MG63 (cell line): ENCODE data around the gene FAM229A. TPM values are rescaled to one million over a fixed set of nuclear protein-coding genes. Genes with fewer than 3 reads are reported as not detected.
A peak's percentile ranks its signal among the peaks of the same experiment; 100 is the strongest.
"Not testable (repeated sequence)": the region's sequence is repeated elsewhere in the genome, so short reads cannot be mapped to it uniquely, and the experiment has no call there.

Source experiments
- DNase-seq: peaks from one replicate; pipeline ENCODE4 v3.0.0-alpha.2; 2020
- H3K27me3 ChIP-seq: fragments of 250-450 bp; sonication (Bioruptor Pico); 2 replicates; pipeline ENCODE4 v1.5.1; 2020; ENCODE audit warnings: mild to moderate bottlenecking, moderate library complexity
- H3K36me3 ChIP-seq: fragments of 250-450 bp; sonication (Bioruptor Pico); 2 replicates; pipeline ENCODE4 v1.5.1; 2020; ENCODE audit warnings: mild to moderate bottlenecking, moderate library complexity
- H3K4me3 ChIP-seq: fragments of 250-450 bp; sonication (Bioruptor Pico); 2 replicates; pipeline ENCODE4 v1.5.1; 2020; ENCODE audit warnings: mild to moderate bottlenecking, moderate library complexity
- H3K9me3 ChIP-seq: fragments of 250-450 bp; sonication (Bioruptor Pico); 2 replicates; pipeline ENCODE4 v1.5.1; 2020; ENCODE audit warnings: mild to moderate bottlenecking, moderate library complexity
- total RNA-seq: library from RNA; depleted of rRNA; stranded (reverse); fragments of >200 nt; shearing (Covaris generic); gene quantifications from 2 replicates; pipeline ENCODE4 v1.2.3, GENCODE V29; 2014; ENCODE audit warnings: low replicate concordance

The FAM229A gene
- total RNA-seq, 1 experiment from 2014 or later, result 0.10 TPM

DNA sequence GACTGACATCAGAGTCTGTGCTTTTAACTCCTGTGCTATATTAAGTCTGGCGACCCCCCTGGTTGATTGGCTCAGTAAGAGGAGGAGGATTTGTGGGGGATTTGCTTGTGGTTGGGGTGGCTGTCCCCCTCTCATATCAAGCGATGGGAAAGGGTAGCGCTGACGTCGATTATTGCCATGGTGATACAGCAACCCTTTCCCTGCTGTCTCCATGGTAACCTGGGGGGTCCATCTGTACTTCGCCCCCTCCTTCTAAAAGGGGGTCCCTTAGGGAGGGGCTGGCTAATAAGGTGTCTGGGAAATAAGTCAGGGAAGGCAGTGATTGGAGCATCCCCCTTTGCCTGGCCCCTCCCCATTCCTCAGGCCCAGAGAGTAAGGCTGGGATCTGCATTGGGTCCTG lies 4.7 kb downstream of the FAM229A start:
- Histone ChIP-seq H3K4me3 (no peak overlapping the region), H3K27me3 (no peaks in the 10 kb centered on the region), H3K9me3 (no peaks in the 10 kb centered on the region), H3K36me3 (no peaks in the 10 kb centered on the region; the same call in 1 of the 2 replicates)
- DNase-seq, result no peak

DNA sequence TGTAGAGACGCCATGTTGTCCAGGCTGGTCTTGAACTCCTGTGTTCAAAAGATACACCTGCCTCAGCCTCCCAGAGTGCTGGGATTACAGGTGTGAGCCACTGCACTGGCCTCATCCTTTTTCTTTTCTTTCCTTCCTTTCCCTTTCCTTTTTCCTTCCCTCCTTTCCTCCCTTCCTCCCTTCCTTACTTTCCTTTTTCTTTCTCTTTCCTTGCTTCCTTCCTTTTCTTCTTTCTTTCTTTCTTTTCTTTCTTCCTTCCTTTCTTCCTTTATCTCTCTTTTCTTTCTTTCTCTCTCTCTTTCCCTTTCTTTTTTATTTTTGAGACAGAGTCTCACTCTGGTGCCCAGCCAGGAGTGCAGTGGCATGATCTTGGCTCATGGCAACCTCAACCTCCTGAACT lies 5.8 kb downstream of the FAM229A start:
- H3K36me3 ChIP-seq, result no peaks in the 10 kb centered on the region; the same call in 1 of the 2 replicates
- H3K4me3 ChIP-seq, result no peak overlapping the region
- H3K9me3 ChIP-seq, result no peaks in the 10 kb centered on the region
- H3K27me3 ChIP-seq, result no peaks in the 10 kb centered on the region
- no peak for DNase-seq

DNA sequence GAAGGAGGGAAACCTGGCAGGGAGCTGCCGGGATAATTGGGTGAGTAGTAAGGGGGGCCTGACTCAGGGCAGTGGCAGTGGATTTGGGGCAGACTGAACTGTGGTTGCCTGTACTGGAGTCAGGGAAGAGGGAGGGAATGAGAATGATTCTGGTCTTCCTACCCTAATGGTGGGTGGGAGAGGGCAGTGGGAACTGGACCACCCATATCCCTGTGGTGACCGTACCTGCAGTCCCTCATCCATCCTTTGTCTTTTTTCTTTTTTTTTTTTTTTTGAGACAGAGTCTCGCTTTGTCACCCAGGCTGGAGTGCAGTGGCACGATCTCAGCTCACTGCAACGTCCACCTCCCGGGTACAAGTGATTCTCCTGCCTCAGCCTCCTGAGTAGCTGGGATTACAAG lies 6.5 kb downstream of the FAM229A start:
- not testable (repeated sequence) for H3K27me3 ChIP-seq, H3K4me3 ChIP-seq, H3K36me3 ChIP-seq, DNase-seq, H3K9me3 ChIP-seq

DNA sequence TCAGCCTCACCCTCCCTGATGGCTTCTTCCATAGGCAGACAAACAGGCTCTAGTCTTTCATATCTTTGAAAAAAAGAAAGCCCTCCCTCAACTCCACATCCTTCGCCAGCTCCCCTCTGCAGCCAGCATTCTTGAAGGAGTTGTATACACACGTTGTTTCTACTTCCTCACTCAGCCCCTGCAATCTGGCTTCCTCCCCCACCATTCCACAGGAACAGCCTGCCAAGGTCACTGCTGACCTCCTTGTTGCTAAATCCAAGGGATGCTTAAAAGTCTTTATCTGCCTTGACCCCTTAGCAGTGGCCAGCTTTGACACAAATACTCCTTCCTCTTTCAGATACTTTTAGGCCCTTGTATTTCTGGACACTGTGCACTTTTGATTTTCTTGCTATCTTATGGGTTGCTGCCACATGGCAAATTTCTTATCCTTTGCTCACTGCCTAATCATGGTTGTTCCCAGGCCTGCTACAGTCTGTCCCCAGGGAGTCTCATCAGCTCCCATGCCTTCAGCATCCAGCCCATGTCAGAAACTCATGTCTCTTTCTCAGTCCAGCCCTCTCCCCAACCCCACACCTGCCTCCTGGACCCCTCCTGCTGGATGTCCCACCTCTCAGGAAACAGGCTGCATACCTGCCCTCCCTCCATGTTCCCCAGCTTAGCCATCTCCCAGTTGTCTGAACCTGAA lies 8.3 kb downstream of the FAM229A start:
- no peak overlapping the region for H3K4me3 ChIP-seq
- no peaks in the 10 kb centered on the region for H3K36me3 ChIP-seq
- H3K9me3 ChIP-seq, result no peaks in the 10 kb centered on the region
- DNase-seq, result peak; percentile 43
- H3K27me3 ChIP-seq, result no peaks in the 10 kb centered on the region

DNA sequence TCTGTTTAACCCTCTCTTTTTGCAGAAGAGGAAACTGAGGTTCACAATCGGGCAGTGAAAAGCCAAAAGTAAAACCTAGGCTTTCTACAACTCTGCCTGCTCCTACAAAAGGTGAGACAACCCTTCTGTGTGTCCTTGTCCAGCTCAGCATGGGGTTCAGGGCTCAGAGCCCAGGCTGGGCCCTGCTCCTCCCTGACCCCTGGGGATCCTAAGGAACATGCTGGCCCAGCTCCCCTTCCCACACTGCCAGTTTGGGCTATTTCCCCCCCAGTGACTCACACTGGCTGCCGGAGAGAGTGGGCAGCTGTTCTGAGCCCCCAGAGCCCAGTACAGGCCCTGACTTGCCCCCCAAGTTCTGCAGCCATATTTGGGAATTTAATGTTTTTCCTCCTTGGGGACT lies 8.9 kb downstream of the FAM229A start:
- DNase-seq, result peak; percentile 29
- no peaks in the 10 kb centered on the region for H3K27me3 ChIP-seq
- no peaks in the 10 kb centered on the region for H3K9me3 ChIP-seq
- H3K36me3 ChIP-seq, result no peaks in the 10 kb centered on the region
- no peak overlapping the region for H3K4me3 ChIP-seq

DNA sequence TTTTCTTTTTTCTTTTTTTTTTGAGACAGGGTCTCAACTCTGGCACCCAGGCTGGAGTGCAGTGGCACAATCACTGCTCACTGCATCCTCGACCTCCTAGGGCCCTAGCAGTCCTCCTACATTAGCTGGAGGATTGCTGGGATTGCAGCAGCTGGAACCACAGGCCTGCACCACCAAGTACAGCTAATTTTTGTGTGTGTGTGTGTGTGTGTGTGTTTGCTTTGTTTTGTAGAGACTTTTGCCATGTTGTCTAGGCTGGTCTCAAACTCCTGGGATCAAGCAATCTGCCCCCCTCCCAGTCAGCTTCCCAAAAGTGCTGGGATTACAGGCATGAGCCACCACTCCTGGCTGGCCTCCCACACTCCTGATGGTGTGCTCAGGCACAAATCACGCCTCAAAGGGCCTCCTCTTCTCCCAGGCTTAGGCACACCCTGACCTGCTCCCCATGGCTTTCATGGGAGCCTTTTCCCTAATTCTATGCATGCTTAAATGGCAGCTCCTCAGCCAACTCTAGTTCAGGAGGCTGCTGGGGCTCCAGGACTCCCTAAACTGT lies 9.4 kb downstream of the FAM229A start:
- Histone ChIP-seq H3K36me3 (no peaks in the 10 kb centered on the region), H3K4me3 (no peak overlapping the region), H3K27me3 (no peaks in the 10 kb centered on the region), H3K9me3 (no peaks in the 10 kb centered on the region)
- DNase-seq, result peak; percentile 38

DNA sequence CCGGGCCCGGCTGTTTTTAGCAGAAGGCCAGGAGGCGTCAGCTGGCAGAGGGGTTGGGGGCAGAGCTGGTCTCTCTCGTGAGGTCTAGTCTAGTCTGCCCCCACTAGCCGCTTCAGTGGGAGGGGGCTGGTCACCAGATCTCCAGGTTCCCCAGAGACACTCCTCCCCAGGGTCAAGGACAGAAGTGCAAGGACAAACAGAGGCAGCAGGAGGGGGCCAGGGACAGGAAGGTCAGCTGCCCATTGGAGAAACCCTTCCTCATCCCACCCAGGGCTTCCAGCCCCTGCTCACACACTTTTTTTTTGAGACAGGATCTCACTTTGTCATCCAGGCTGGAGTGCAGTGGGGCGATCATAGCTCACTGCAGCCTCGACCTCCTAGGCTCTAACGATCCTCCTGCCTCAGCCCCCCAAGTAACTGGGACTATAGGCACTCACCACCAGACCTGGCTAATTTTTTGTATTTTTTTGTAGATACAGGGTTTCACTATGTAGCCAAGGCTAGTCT lies 10.0 kb downstream of the FAM229A start:
- no peaks in the 10 kb centered on the region for H3K9me3 ChIP-seq
- DNase-seq, result no peak
- no peaks in the 10 kb centered on the region for H3K36me3 ChIP-seq
- peak overlapping the region; percentile 56 for H3K4me3 ChIP-seq
- H3K27me3 ChIP-seq, result no peaks in the 10 kb centered on the region

DNA sequence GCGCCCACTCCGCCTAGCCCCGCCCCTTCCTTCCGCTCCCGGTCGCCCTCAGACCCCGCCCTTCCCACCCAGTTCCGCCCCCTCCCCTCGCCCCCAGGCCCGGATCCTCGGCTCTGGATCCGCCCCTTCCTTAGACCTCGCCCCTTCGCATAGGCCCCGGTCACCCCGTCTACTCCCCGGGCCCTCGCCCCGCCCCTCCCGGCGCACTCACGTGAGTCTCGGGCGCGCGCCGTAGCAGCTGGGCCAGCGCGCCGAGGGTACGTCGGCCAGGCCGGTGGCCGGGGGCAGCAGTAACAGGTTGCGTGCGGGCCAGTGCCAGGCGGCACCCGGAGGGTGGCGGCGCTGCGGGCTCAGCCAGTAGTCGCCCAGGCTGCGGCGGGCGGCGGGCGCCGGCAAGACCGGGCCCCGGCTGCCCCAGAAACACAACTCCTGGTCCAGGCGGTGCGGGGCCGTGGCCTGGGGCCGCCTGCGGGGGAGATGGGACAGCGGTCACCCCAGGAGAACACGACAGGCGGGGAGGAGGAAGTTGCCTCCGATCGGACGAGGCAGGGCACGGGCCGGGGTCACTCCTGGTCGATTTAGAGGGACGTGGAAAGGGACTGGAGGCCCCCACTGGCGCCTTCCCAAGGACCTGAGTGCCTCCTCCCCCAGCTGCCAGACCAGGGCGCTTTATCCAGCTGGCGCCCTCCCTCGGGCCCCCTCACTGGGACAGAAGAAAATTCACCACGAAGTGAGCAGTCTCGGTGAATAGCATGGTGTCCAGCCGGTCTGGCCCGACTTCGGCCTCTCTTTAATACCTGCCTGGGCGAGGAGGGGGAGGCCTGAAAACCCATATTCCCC lies 10.7 kb downstream of the FAM229A start:
- peak overlapping the region; percentile 56 for H3K4me3 ChIP-seq
- no peaks in the 10 kb centered on the region for H3K27me3 ChIP-seq
- H3K36me3 ChIP-seq, result no peaks in the 10 kb centered on the region
- DNase-seq, result peak; percentile 94
- H3K9me3 ChIP-seq, result no peaks in the 10 kb centered on the region

DNA sequence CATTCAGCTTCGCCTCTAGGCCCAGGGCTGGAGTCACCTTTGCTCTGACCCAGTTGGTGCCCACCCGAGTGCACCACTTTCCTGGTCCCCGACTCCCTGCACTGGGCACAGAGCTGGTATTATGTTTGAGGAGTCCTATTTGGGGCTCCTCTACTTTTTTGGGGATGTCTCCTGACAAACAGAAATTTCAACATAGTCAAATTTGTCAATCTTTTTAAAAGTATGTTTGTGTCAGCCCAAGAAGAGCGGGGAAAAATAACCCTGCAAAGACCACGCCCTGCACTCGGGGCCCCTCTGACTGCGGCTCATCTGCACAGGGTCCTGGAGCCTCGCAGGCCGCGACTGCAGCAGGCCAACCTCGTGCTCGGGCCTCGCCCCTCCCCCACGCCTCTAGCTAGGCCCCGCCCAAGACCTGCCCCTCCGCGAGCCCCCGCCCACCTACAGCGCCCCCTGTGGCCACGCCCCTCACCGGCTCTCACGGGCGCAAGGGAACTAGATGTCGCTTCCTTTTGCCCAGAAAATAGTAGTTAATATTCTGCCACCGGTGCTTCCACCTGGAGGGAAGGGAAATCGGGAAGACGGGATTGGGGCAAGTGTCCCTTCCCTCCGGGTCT lies 11.4 kb downstream of the FAM229A start:
- H3K27me3 ChIP-seq, result no peaks in the 10 kb centered on the region
- H3K9me3 ChIP-seq, result no peaks in the 10 kb centered on the region
- no peaks in the 10 kb centered on the region for H3K36me3 ChIP-seq
- no peak for DNase-seq
- peak overlapping the region; percentile 56 for H3K4me3 ChIP-seq

DNA sequence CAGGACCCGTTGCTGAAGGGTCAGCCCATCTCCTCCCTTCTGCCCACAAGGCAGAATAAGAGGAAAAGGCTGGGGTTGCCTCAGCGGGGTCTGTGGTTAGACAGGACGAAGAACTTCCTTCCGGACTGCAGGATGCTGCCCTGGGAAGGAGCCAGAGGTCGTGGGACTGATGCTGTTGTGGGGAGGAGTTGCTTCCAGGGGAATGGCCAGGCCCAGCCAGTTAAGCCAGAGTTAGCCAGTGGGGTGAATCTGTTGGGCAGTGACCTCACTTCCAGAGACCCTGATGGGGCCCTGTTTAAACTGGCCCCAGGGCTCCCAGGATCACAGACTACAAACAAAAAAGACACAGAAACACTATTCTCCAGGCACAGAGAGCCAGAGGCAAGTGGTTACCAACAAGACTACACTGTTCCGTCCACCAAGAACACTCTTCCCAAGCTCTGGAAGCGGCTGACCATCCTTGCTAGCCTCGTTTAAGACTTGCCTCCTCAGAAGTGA lies 13.0 kb downstream of the FAM229A start:
- no peaks in the 10 kb centered on the region for H3K36me3 ChIP-seq
- no peak for DNase-seq
- no peaks in the 10 kb centered on the region for H3K27me3 ChIP-seq
- no peaks in the 10 kb centered on the region for H3K9me3 ChIP-seq
- H3K4me3 ChIP-seq, result no peak overlapping the region

DNA sequence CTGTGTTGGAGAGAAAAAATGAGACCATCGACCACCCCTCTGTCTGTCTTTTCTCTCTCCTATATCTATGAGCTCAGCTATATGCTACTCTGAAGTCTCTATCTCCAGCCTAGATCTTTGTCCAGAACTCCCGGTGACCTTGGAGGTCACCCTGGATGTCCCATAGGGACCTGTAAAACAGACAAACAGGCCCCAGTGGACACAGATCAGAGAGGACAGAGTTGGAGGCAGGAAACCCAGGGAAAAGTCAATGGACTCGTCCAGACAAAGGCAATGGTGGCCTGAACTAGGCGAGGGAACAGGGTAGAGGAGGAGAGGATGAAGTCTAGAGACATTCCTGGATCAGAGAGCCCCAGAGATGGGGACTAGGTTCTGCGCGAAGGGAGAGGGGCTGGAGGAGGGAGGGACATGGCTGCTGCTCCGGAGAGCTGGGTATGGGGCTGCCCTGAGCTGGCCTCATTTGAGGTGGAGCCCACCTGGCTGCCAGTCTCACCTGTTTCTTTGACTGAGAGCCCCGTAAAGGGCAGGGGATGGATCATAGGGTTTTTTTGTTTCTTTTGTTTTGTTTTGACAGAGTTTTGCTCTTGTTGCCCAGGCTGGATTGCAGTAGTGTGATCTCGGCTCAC lies 15.6 kb downstream of the FAM229A start:
- no peak for DNase-seq
- H3K36me3 ChIP-seq, result no peaks in the 10 kb centered on the region

DNA sequence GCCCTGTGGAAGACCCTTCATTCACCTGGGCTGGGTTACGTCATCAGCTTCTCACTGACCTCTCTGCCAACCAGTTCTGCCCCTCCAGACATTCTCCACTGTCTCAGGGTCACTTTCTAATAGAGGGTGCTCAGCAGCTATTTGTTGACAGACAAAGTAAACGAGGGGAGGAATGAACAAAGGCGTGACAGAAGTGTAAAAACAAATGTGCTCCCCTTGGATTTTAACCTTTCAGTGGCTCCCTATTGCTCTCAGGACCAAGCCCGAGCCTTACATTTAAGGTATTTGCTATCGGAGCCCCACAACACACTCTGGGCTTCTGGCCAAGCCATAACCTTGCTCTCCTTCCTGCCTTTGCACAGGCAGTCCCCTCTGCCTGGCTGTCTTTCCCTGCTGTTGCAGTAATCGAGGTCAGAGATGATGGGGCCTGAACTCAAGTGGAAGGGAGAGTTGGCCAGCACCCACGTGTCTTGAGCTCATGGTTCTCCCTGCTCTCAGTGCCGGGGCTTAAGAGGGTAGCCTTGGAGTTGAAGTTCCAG lies 16.9 kb downstream of the FAM229A start:
- Histone ChIP-seq H3K4me3 (no peak overlapping the region), H3K27me3 (no peaks in the 10 kb centered on the region), H3K9me3 (no peaks in the 10 kb centered on the region), H3K36me3 (no peaks in the 10 kb centered on the region)
- DNase-seq, result no peak

More for the DNA sequence above, 15.6 kb downstream of the FAM229A start:
- Histone ChIP-seq H3K4me3 (no peak overlapping the region), H3K27me3 (no peaks in the 10 kb centered on the region), H3K9me3 (no peaks in the 10 kb centered on the region)

DNA sequence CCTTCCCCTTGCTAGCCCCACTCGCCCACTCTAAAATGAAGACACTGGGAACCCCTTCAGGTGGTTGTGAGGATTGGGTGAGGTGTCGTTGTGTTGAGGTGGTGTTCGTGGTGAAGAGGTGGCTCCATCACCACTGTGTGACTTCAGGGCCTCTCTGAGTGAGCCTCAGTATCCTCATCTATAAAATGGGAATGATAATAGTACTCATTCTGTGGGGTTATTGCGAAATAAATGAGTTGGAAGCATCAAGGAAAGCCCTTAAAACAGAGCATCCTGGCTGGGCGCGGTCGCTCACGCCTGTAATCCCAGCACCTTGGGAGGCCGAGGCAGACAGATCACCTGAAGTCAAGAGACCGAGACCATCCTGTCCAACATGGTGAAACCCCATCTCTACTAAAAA lies 19.6 kb downstream of the FAM229A start:
- no peaks in the 10 kb centered on the region for H3K36me3 ChIP-seq
- no peak overlapping the region for H3K4me3 ChIP-seq
- no peaks in the 10 kb centered on the region for H3K9me3 ChIP-seq
- no peaks in the 10 kb centered on the region for H3K27me3 ChIP-seq
- DNase-seq, result no peak

DNA sequence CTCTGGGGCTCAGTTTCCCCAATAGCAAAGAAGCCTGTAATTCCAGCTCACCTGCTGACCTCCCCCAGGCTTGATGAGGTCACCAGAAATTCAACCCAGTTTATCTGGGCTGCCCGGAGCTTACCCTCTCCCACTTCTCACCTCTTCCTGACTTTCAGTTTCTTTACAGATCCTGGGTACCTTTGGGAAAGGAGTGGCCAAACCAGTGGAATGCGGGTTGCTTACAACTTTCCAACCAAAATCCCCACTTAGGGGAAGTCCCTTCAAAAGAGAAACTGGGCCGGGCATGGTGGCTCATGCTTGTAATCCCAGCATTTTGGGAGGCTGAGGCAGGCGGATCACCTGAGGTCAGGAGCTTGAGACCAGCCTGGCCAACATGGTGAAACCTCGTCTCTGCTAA lies 20.3 kb downstream of the FAM229A start:
- Histone ChIP-seq H3K9me3 (no peaks in the 10 kb centered on the region), H3K27me3 (no peaks in the 10 kb centered on the region), H3K4me3 (no peak overlapping the region), H3K36me3 (no peaks in the 10 kb centered on the region)
- DNase-seq, result no peak

DNA sequence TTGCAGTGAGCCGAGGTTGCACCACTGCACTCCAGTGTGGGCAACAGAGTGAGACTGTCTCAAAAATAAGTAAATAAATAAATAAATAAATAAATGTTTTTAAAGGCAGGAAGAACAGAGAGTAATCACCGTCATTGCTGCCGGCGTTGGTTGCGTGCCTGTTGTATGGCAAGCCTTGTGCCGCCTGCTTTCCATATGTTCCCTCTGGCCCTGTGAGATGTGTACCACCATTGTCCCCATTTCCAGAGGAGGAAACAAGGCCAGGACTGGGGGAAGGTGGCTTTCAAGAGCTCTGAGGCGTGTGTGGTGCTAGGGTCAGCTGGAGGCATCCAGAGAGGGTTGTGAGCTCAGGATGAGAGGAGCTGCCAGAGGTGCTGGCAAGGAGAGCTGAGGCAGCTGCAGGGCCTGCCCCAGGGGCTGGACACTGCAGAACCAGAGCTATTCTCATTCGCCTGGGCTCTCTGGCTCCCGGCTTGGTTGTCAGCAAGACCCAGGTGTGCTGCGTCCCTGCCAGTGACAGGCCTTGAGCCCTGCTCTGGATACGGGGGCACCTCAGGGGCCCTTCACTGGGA lies 21.0 kb downstream of the FAM229A start:
- no peaks in the 10 kb centered on the region for H3K27me3 ChIP-seq
- H3K9me3 ChIP-seq, result no peaks in the 10 kb centered on the region
- no peaks in the 10 kb centered on the region for H3K36me3 ChIP-seq
- no peak for DNase-seq
- no peak overlapping the region for H3K4me3 ChIP-seq

DNA sequence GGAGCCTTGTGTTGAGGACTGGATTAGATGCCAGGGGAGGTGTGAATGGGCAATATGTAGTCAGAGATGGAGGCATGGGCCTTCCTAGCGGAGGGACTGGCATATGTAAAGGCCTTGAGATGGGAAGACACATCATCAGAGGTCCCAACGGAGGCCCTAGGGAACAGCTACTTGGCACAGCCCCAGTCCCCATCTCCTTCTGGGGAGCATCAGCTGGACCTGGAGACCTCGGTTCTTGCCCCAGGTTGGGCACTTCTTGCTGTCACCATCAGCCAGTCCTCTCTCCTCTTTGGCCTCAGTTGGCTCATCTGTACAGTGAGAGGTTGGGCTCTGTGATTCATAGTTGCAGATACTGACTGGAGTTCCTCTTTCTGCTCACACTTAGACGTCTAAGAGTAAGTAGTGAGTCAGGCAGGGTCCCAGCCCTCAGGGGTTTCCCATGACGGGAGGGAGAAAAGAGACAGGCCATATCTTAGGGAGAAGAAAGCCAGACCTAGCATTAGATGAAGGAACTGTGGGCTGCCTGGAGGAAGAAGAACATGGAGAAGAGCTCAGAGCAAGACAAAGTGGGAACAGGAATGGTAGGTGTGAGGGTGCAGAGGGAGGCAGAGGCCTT lies 22.8 kb downstream of the FAM229A start:
- Histone ChIP-seq H3K9me3 (no peaks in the 10 kb centered on the region), H3K4me3 (no peak overlapping the region), H3K36me3 (peaks cover 5% of the 10 kb centered on the region; the same call in 1 of the 2 replicates), H3K27me3 (no peaks in the 10 kb centered on the region)
- no peak for DNase-seq
